Ramos (cell line): ENCODE results near the gene ST6GALNAC1.

Experiments
- in situ Hi-C: fragments of 300-500 bp; cut with MboI; formaldehyde crosslinking; loops from one replicate; pipeline ENCODE4 v1.14.3; 2022; ENCODE audit warnings: low sequenced_read_pairs; ENCODE audit not compliant: unreplicated experiment

ST6GALNAC1 gene

GRCh38 chr17:76585649-76586593 is 57.6 kb downstream of the ST6GALNAC1 start, which contains the start of gene ST6GALNAC2:
ST6GALNAC2 (minus strand) TSS chr17:76585860; CDS start chr17:76585808, 52 bp downstream.
- in situ Hi-C loops: no loop called here

GRCh38 chr17:76585033-76585648 is 58.4 kb downstream of the ST6GALNAC1 start:
- in situ Hi-C loops: no loop called here

DNA sequence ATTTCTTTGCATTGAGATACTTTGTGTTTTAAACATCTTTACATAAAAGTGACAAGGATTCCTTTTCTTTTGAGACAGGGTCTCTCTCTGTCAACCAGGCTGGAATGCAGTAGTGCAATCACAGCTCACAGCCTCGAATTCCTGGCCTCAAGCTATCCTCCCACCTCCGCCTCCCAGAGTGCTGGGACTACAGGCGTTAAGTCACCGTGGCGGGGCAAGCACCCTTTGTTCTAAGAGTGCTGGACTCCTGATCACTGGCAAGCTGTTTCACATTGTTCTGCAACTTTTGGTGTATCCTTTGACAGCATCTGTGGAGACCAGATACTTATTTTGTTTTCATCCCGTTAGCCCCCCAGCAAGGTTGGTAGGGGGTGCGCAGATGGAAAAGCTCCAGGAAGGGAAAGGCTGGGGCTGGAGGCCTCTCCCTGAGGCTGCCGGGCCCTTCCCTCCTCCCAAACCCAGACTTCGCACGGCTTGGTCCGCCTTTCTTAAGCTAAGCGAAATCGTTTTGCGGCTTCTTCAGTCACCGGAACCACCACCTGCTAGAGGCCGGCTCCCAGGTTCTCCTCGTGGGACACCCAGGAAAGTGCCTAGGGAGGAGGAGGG is 59.0 kb downstream of the ST6GALNAC1 start:
- in situ Hi-C loops: loop anchor here (5.0 kb wide), 1 partner anchor 33 kb away; no protein-coding TSS in a partner anchor

- in situ Hi-C loops: loop anchor here (5.0 kb wide), 1 partner anchor 35 kb away; no protein-coding TSS in a partner anchor
These were observed 60.9 kb downstream of the ST6GALNAC1 start for GRCh38 chr17:76582660-76583059.

DNA sequence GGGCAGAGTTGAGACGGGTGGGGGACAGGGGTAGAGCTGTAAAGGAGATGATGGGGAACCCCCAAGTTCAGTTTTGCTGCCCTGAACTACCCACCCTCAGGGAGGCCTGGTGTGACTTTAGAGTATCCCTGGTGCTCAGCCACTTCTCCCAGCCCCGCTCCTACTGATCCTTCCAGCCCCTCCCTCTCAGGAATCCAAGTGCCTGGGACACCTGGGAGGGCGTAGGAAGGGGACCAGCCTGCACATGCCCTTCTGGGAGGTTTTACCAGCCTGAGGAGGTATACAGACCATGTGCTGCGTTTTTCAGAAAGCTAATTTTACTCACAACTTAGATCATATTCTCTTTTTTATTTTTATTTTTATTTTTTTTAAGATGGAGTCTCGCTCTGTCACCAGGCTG is 62.0 kb downstream of the ST6GALNAC1 start:
- in situ Hi-C loops: loop anchor here (5.0 kb wide), 1 partner anchor 36 kb away; no protein-coding TSS in a partner anchor

GRCh38 chr17:76579281-76579680 is 64.3 kb downstream of the ST6GALNAC1 start:
- in situ Hi-C loops: no loop called here

DNA sequence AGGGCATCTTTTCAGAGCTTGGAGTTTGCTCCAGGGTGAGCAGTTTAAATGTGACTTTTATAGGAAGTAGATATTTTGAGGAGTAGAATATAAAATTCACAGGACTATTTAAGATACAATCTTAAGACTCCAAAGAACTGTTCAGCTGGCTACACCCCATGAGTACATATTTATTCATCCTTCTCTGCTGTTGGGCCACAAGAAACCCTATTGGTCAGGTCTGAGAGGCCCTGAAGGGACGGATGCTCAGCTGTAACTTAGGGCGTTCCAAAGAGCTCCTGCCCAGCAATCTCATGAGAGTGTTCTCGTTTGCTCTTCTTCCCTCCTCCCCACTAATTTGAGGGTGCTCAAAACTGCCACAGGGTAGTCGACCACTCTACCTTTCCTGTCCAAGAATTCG is 65.2 kb downstream of the ST6GALNAC1 start:
- in situ Hi-C loops: no loop called here

DNA sequence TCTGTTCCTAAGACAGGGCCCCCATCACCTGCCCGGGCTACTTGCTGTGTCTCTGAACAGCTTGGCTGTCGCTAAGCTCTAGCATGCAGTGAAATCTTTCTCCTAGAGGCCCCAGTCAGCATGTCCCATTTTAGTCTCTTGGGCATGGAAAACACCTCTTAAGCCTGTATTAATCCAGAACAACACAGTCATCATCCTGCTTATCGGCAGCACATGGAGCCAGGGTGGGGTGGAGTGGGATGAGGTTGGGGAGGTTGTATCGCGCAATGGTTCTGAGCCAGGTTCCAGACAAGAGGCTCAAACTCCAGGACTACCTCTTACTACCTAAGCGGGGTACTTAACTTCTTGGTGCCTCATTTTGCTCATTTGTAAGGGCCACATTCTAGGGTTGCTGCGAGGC is 65.7 kb downstream of the ST6GALNAC1 start:
- in situ Hi-C loops: no loop called here

- in situ Hi-C loops: no loop called here
These were observed 67.4 kb downstream of the ST6GALNAC1 start for GRCh38 chr17:76576189-76576588.

GRCh38 chr17:76575570-76575969 is 68.0 kb downstream of the ST6GALNAC1 start:
- in situ Hi-C loops: no loop called here
